ENCODE measurements around the gene CLSTN2. TPM values are rescaled to one million over a fixed set of nuclear protein-coding genes. Genes with fewer than 3 reads are reported as not detected.

CLSTN2 gene
- total and polyA plus RNA-seq, 2 of the 4 experiments (the other 2 are of a cell fraction): under 0.01 to 0.07 TPM

GRCh38 chr3:140540262-140540661, 605.3 kb downstream of the CLSTN2 start:
- POLR2A ChIA-PET (ENCODE audit: unreplicated experiment): no interaction called here
- no peak overlapping the region for H3K18ac ChIP-seq (ENCODE audit: low read depth, low read length)
- no peak overlapping the region for H2BK15ac ChIP-seq (ENCODE audit: low read depth, low read length)
- no peak overlapping the region for H3K4me2 ChIP-seq (ENCODE audit: low read depth, low read length)
- no peak overlapping the region for H2AFZ ChIP-seq (replicated peaks; ENCODE audit: low read length, poor library complexity)
- no peak for ATAC-seq (ENCODE audit: low read depth)
- H2BK20ac ChIP-seq (ENCODE audit: low read depth, low read length): no peak overlapping the region
- H3K27ac ChIP-seq (ENCODE audit: insufficient read depth, low read length): no peak overlapping the region
- H3K56ac ChIP-seq (ENCODE audit: extremely low read depth, insufficient read depth, low read length): no peak overlapping the region
- H2BK5ac ChIP-seq (ENCODE audit: low read depth, low read length, poor library complexity, severe bottlenecking): no peak overlapping the region
- no peak overlapping the region for H4K5ac ChIP-seq (ENCODE audit: low read depth, low read length)
- no peak overlapping the region for H3K9ac ChIP-seq (ENCODE audit: low read depth, low read length)
- H3K9me3 ChIP-seq (ENCODE audit: control insufficient read depth, insufficient read depth, low read length): 0 out of 2 replicates have a peak, but pooled peaks cover 2% of the 10 kb centered on the region
- H2AK9ac ChIP-seq (replicated peaks; ENCODE audit: low read depth, low read length, poor library complexity): no peak overlapping the region
- TF ChIP-seq ELK1 (IDR thresholded peaks at IDR 0.05; ENCODE audit: borderline replicate concordance, low read depth, low read length): no peak
- DNase-seq: no peak
- intact Hi-C loops (cut with micrococcal nuclease): no loop called here
- H3K23ac ChIP-seq (ENCODE audit: low read depth, low read length): no peak overlapping the region
- no peak overlapping the region for H4K8ac ChIP-seq (ENCODE audit: low read depth in 2 of 2, low read length in 2 of 2)
- H3K4ac ChIP-seq (ENCODE audit: low read depth, low read length): no peak overlapping the region
- H2AK5ac ChIP-seq (ENCODE audit: low read depth, low read length): no peak overlapping the region
- no peaks in the 10 kb centered on the region for H3K79me1 ChIP-seq (ENCODE audit: low read depth in 1 of 2, low read length in 2 of 2)
- H3K4me1 ChIP-seq (ENCODE audit: control insufficient read depth, insufficient read depth, low read length): no peaks in the 10 kb centered on the region
- no CpG with 5 or more reads among the region's 5 CpGs for WGBS, 2 experiments (ENCODE audit: extremely low coverage in 2 of 2, insufficient read length in 1 of 2)
- no peaks in the 10 kb centered on the region for H3K9me1 ChIP-seq (ENCODE audit: insufficient read depth, low read length)
- H3K36me3 ChIP-seq (ENCODE audit: control insufficient read depth, insufficient read depth, low read length): no peaks in the 10 kb centered on the region
- H4K91ac ChIP-seq (ENCODE audit: insufficient read depth, low read depth, low read length): no peak overlapping the region
- no peak overlapping the region for H3K14ac ChIP-seq (replicated peaks; ENCODE audit: low read depth, low read length)
- no peaks in the 10 kb centered on the region for H3K27me3 ChIP-seq (ENCODE audit: control insufficient read depth, insufficient read depth, low read length)
- H4K20me1 ChIP-seq (ENCODE audit: insufficient read depth, low read length): no peaks in the 10 kb centered on the region
- dilution Hi-C loops (cut with HindIII; ENCODE audit: low sequenced_read_pairs, unreplicated experiment): no loop called here
- CTCF ChIA-PET: no interaction called here
- no peak overlapping the region for H2BK120ac ChIP-seq (ENCODE audit: low read depth, low read length)
- no peak overlapping the region for H3K4me3 ChIP-seq (ENCODE audit: insufficient read depth, low read depth, low read length)
- BruUV-seq (replicated peaks): no TSS peak
- in situ Hi-C loops (cut with MboI; ENCODE audit: low sequenced_read_pairs): no loop called here

Measured in IMR-90 (cell line).